Liver (tissue), 9 donors: ENCODE measurements around the gene RRM2. TPM values are rescaled to one million over a fixed set of nuclear protein-coding genes. Genes with fewer than 3 reads are reported as not detected.

ENCODE experiments used
- DNase-seq: peaks from one replicate; pipeline ENCODE4 v3.0.0-alpha.2; 2017; ENCODE audit warnings: low spot score
- H3K27ac ChIP-seq, 2 donors: one replicate each; pipeline ENCODE4 v1.7.0; 2013; ENCODE audit warnings: inconsistent platforms in 2 of 2, low read length in 2 of 2, control low read depth in 1 of 2, low read depth in 1 of 2, mild to moderate bottlenecking in 1 of 2
- H3K27me3 ChIP-seq, 4 donors: one replicate each; pipeline versions ENCODE4 v1.6.1 to v1.7.0; 2013; ENCODE audit warnings: low read length in 3 of 4, inconsistent platforms in 1 of 4, mild to moderate bottlenecking in 1 of 4, moderate library complexity in 1 of 4; ENCODE audit not compliant: control insufficient read depth in 4 of 4, insufficient read depth in 4 of 4
- H3K36me3 ChIP-seq, 4 donors: one replicate each; pipeline versions ENCODE4 v1.6.1 to v1.7.0; 2013; ENCODE audit warnings: low read length in 3 of 4, mild to moderate bottlenecking in 3 of 4, low read depth in 1 of 4, moderate library complexity in 1 of 4; ENCODE audit not compliant: control insufficient read depth in 4 of 4, insufficient read depth in 3 of 4
- H3K4me1 ChIP-seq, 4 donors: one replicate each; pipeline versions ENCODE4 v1.6.1 to v1.7.0; 2013; ENCODE audit warnings: low read length in 3 of 4, mild to moderate bottlenecking in 3 of 4, moderate library complexity in 1 of 4; ENCODE audit not compliant: control insufficient read depth in 4 of 4, insufficient read depth in 4 of 4
- H3K4me3 ChIP-seq, 3 donors: one replicate each; pipeline versions ENCODE4 v1.6.1 to v1.7.0; 2013; ENCODE audit warnings: low read length in 3 of 3, control low read depth in 1 of 3, low read depth in 1 of 3, mild to moderate bottlenecking in 1 of 3
- H3K9ac ChIP-seq, 2 donors: one replicate each; pipeline ENCODE4 v1.7.0; 2013; ENCODE audit warnings: low read length in 2 of 2, mild to moderate bottlenecking in 2 of 2, moderate library complexity in 2 of 2, control low read depth in 1 of 2, low read depth in 1 of 2
- H3K9me3 ChIP-seq, 4 donors: one replicate each; pipeline versions ENCODE4 v1.6.1 to v1.7.0; 2013; ENCODE audit warnings: low read length in 3 of 4; ENCODE audit not compliant: control insufficient read depth in 4 of 4
- EGR1 ChIP-seq, 2 donors: IDR thresholded peaks; 2 replicates each; pipeline ENCODE4 v1.6.1; 2016 to 2018; ENCODE audit warnings: antibody characterized with exemption in 2 of 2, low read depth in 2 of 2
- FOXA1 ChIP-seq: IDR thresholded peaks from 2 replicates; pipeline ENCODE4 v1.6.1; 2016; ENCODE audit warnings: antibody characterized with exemption
- FOXA2 ChIP-seq: IDR thresholded peaks from 2 replicates; pipeline ENCODE4 v1.6.1; 2016; ENCODE audit warnings: antibody characterized with exemption
- GABPA ChIP-seq, 2 donors: IDR thresholded peaks in 1 of 2; conservative IDR thresholded peaks in 1 of 2; 2 replicates each; pipeline ENCODE4 v1.6.1; 2016; ENCODE audit warnings: antibody characterized with exemption in 2 of 2, mild to moderate bottlenecking in 1 of 2, moderate library complexity in 1 of 2
- HNF4A ChIP-seq, 2 donors: conservative IDR thresholded peaks; 2 replicates each; pipeline ENCODE4 v1.6.1; 2016; ENCODE audit warnings: antibody characterized with exemption in 2 of 2, mild to moderate bottlenecking in 2 of 2
- HNF4G ChIP-seq: IDR thresholded peaks from 2 replicates; pipeline ENCODE4 v1.6.1; 2016; ENCODE audit warnings: antibody characterized with exemption
- JUND ChIP-seq, 2 donors: IDR thresholded peaks; 2 replicates each; pipeline ENCODE4 v1.6.1; 2016; ENCODE audit warnings: antibody characterized with exemption in 2 of 2
- MAX ChIP-seq: IDR thresholded peaks from 2 replicates; pipeline ENCODE4 v1.6.1; 2016; ENCODE audit warnings: antibody characterized with exemption
- NR2F2 ChIP-seq: IDR thresholded peaks from 2 replicates; pipeline ENCODE4 v1.6.1; 2016; ENCODE audit warnings: antibody characterized with exemption
- RAD21 ChIP-seq, 2 donors: IDR thresholded peaks; 2 replicates each; pipeline ENCODE4 v1.6.1; 2016; ENCODE audit warnings: antibody characterized with exemption in 2 of 2, mild to moderate bottlenecking in 2 of 2
- REST ChIP-seq: IDR thresholded peaks from 2 replicates; pipeline ENCODE4 v1.6.1; 2016; ENCODE audit warnings: antibody characterized with exemption, mild to moderate bottlenecking
- RXRA ChIP-seq, 2 donors: IDR thresholded peaks; 2 replicates each; pipeline ENCODE4 v1.6.1; 2017 to 2018; ENCODE audit warnings: antibody characterized with exemption in 2 of 2, mild to moderate bottlenecking in 1 of 2
- SP1 ChIP-seq: IDR thresholded peaks from 2 replicates; pipeline ENCODE4 v1.6.1; 2018; ENCODE audit warnings: antibody characterized with exemption, mild to moderate bottlenecking
- TAF1 ChIP-seq: conservative IDR thresholded peaks from 2 replicates; pipeline ENCODE4 v1.6.1; 2016; ENCODE audit warnings: antibody characterized with exemption, mild to moderate bottlenecking
- YY1 ChIP-seq: IDR thresholded peaks from 2 replicates; pipeline ENCODE4 v1.6.1; 2016; ENCODE audit warnings: antibody characterized with exemption, mild to moderate bottlenecking
- WGBS: extraction: QIAGEN DNeasy Blood & Tissue Kit; methylation state at CpG from one replicate; pipeline ENCODE4 v1.1.7; 2013; 5-methylcytosine and 5-hydroxymethylcytosine counted together
- polyA plus RNA-seq, 2 donors: library from polyadenylated mRNA; stranded (reverse) in 1 of 2; unstranded in 1 of 2; fragments of 200-250 nt in 1 of 2; fragments of >200 nt in 1 of 2; fragmentation: Nextera tagmentation in 1 of 2; extraction: Ambion mirVana in 1 of 2; gene quantifications; one replicate each; pipeline versions ENCODE4 v1.2.1 to v1.2.3, GENCODE V29; 2013 to 2015
- total RNA-seq, 2 donors: library from RNA; depleted of rRNA; stranded (reverse); fragments of >200 nt; gene quantifications; one replicate each; pipeline ENCODE4 v1.2.3, GENCODE V29; 2014
- TF ChIP-seq, protein P1 (sequence below): fragments of 150-350 bp; IDR thresholded peaks from 2 replicates; pipeline ENCODE4 v1.5.1; 2017; ENCODE audit warnings: improper control_type of control experiment, low read depth, low read length; ENCODE audit not compliant: missing input control
- TF ChIP-seq, protein P2 (sequence below): IDR thresholded peaks from 2 replicates; pipeline ENCODE4 v1.6.1; 2016; ENCODE audit warnings: antibody characterized with exemption
- TF ChIP-seq, protein P3 (sequence below): IDR thresholded peaks from 2 replicates; pipeline ENCODE4 v1.6.1; 2016; ENCODE audit warnings: antibody characterized with exemption
- donor health status: healthy.
- donor health status: healthy.
- donor health status: healthy.
- donor health status: healthy.
- donor health status: healthy.

RRM2 gene
- total and polyA plus RNA-seq, 4 donors = 3.9 to 124 (median 18.5) TPM

DNA sequence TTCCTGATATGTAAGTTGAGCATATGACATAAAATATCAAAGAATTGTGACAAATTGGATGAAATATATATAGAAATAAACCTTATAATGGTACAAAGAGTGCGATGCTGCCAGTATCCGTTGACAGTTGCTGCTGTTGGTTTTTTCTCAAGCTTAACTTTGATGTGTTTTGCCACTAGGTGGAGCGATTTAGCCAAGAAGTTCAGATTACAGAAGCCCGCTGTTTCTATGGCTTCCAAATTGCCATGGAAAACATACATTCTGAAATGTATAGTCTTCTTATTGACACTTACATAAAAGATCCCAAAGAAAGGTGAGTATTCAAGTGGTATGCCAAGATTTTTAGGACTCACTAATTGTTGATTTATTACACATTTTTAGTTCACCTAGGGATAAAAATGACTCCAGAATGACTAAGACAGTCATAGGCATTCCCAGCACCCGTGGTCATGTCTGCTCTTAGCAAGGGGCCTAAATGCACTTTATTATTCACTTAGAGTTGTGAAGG, 2.1 kb downstream of the RRM2 start:
- H3K4me1 ChIP-seq = peaks cover 15 to 36% (median 26%) of the 10 kb centered on the region in 4 donors
- H3K9ac ChIP-seq = no peak overlapping the region
- H3K27ac ChIP-seq = no peak overlapping the region
- no peaks in the 10 kb centered on the region for H3K36me3 ChIP-seq
- no peaks in the 10 kb centered on the region for H3K27me3 ChIP-seq
- DNase-seq = no peak
- TF ChIP-seq RAD21 (IDR thresholded peaks at IDR 0.05) = peak; percentile 84 to 85
- no peak for TF ChIP-seq FOXA2
- TF ChIP-seq, protein P1, sequence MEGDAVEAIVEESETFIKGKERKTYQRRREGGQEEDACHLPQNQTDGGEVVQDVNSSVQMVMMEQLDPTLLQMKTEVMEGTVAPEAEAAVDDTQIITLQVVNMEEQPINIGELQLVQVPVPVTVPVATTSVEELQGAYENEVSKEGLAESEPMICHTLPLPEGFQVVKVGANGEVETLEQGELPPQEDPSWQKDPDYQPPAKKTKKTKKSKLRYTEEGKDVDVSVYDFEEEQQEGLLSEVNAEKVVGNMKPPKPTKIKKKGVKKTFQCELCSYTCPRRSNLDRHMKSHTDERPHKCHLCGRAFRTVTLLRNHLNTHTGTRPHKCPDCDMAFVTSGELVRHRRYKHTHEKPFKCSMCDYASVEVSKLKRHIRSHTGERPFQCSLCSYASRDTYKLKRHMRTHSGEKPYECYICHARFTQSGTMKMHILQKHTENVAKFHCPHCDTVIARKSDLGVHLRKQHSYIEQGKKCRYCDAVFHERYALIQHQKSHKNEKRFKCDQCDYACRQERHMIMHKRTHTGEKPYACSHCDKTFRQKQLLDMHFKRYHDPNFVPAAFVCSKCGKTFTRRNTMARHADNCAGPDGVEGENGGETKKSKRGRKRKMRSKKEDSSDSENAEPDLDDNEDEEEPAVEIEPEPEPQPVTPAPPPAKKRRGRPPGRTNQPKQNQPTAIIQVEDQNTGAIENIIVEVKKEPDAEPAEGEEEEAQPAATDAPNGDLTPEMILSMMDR = peak; percentile 56
- H3K9me3 ChIP-seq = no peaks in the 10 kb centered on the region
- no peak overlapping the region for H3K4me3 ChIP-seq
- WGBS = 22% methylated on average over 5 of the region's 5 CpGs

DNA sequence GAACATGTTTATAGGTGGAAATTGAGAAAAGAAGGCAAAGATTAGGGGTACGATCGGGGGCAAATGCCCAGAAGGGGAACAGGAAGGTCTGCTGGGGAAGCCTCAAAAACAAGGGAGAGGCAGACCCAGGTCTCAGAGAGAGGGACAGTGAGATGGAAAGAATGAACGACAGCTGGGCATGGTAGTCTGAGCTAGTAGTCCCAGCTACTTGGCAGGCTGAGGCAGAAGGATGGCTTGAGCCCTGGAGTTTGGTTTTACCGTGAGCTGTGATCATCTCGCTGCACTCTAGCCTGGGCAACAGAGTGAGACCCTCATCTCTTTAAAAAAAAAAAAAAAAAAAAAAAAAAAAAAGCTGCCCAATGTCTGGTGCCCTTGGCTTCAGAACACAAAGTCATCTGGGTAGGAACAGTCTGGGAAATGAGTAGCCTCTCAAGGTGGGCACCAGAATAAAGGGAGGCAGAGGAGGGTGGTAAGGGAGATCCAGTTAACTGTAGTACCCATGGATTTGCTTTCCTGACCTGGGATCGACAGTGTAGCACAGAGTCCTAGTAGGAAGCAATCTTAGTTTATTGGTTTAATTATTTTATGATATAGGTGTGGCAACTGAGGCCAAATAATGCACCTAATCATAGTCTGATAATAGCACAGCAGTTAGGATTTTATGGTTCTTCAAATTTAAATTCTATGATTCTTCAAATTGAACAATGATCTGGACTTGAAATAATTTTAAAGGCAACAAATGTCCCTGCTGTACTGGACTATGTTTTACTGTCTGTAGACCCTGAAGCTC, 3.5 kb downstream of the RRM2 start:
- H3K9ac ChIP-seq = peak overlapping the region in 1 of 2 donors; percentile 25
- no peak for DNase-seq
- H3K9me3 ChIP-seq = no peaks in the 10 kb centered on the region
- H3K27me3 ChIP-seq = no peaks in the 10 kb centered on the region
- 82% methylated on average over 6 of the region's 6 CpGs for WGBS
- no peaks in the 10 kb centered on the region for H3K36me3 ChIP-seq
- TF ChIP-seq YY1 (no peak), FOXA2 (no peak), SP1 (no peak), RAD21 (IDR thresholded peaks at IDR 0.05) (no peak), FOXA1 (no peak), TAF1 (no peak), JUND (IDR thresholded peaks at IDR 0.05) (no peak), RXRA (IDR thresholded peaks at IDR 0.05) (no peak), GABPA (IDR thresholded peaks at IDR 0.05 in 1 of 2, conservative IDR thresholded peaks at IDR 0.05 in 1 of 2) (no peak), NR2F2 (no peak), HNF4G (no peak), REST (no peak), MAX (no peak), EGR1 (IDR thresholded peaks at IDR 0.05; ENCODE audit: low read depth in 2 of 2) (no peak), HNF4A (conservative IDR thresholded peaks at IDR 0.05) (no peak)
- TF ChIP-seq, protein P2, sequence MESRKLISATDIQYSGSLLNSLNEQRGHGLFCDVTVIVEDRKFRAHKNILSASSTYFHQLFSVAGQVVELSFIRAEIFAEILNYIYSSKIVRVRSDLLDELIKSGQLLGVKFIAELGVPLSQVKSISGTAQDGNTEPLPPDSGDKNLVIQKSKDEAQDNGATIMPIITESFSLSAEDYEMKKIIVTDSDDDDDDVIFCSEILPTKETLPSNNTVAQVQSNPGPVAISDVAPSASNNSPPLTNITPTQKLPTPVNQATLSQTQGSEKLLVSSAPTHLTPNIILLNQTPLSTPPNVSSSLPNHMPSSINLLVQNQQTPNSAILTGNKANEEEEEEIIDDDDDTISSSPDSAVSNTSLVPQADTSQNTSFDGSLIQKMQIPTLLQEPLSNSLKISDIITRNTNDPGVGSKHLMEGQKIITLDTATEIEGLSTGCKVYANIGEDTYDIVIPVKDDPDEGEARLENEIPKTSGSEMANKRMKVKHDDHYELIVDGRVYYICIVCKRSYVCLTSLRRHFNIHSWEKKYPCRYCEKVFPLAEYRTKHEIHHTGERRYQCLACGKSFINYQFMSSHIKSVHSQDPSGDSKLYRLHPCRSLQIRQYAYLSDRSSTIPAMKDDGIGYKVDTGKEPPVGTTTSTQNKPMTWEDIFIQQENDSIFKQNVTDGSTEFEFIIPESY = no peak
- TF ChIP-seq, protein P3, sequence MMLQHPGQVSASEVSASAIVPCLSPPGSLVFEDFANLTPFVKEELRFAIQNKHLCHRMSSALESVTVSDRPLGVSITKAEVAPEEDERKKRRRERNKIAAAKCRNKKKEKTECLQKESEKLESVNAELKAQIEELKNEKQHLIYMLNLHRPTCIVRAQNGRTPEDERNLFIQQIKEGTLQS = no peak
- TF ChIP-seq, protein P1 = no peak
- H3K4me1 ChIP-seq = peaks cover 10 to 25% (median 20%) of the 10 kb centered on the region in 4 donors
- no peak overlapping the region for H3K27ac ChIP-seq
- no peak overlapping the region for H3K4me3 ChIP-seq
